ENCODE measurements around the gene SEZ6L.

The SEZ6L gene

GRCh38 chr22:26313291-26313690 is 144.0 kb downstream of the SEZ6L start:
- DNase-seq (ENCODE audit: low read depth, low spot score), result no peak
- Histone ChIP-seq H3K36me3 (ENCODE audit: insufficient read depth, insufficient read length, low read length) (no peaks in the 10 kb centered on the region), H3K4me3 (ENCODE audit: insufficient read length, low read depth) (no peak overlapping the region), H3K4me1 (ENCODE audit: insufficient read depth, insufficient read length) (no peaks in the 10 kb centered on the region), H3K27me3 (ENCODE audit: insufficient read depth, insufficient read length) (no peaks in the 10 kb centered on the region), H3K9me3 (ENCODE audit: insufficient read depth, low read length) (no peaks in the 10 kb centered on the region), H3K9ac (ENCODE audit: insufficient read length, low read depth) (no peak overlapping the region)
- TF ChIP-seq SUZ12 (IDR thresholded peaks at IDR 0.05; ENCODE audit: extremely low read depth, insufficient read depth, insufficient read length) (no peak), YY1 (IDR thresholded peaks at IDR 0.05; ENCODE audit: insufficient read depth, insufficient read length) (no peak), ZNF274 (IDR thresholded peaks at IDR 0.05; ENCODE audit: low read depth, low read length) (no peak)

GRCh38 chr22:26314171-26314570 is 144.9 kb downstream of the SEZ6L start:
- H3K27me3 ChIP-seq (ENCODE audit: insufficient read depth, insufficient read length), result no peaks in the 10 kb centered on the region
- H3K9me3 ChIP-seq (ENCODE audit: insufficient read depth, low read length), result no peaks in the 10 kb centered on the region
- no peaks in the 10 kb centered on the region for H3K36me3 ChIP-seq (ENCODE audit: insufficient read depth, insufficient read length, low read length)
- H3K9ac ChIP-seq (ENCODE audit: insufficient read length, low read depth), result no peak overlapping the region
- no peaks in the 10 kb centered on the region for H3K4me1 ChIP-seq (ENCODE audit: insufficient read depth, insufficient read length)
- TF ChIP-seq SUZ12 (IDR thresholded peaks at IDR 0.05; ENCODE audit: extremely low read depth, insufficient read depth, insufficient read length) (no peak), ZNF274 (IDR thresholded peaks at IDR 0.05; ENCODE audit: low read depth, low read length) (no peak), YY1 (IDR thresholded peaks at IDR 0.05; ENCODE audit: insufficient read depth, insufficient read length) (no peak)
- no peak overlapping the region for H3K4me3 ChIP-seq (ENCODE audit: insufficient read length, low read depth)
- no peak for DNase-seq (ENCODE audit: low read depth, low spot score)

- H3K4me1 ChIP-seq (ENCODE audit: insufficient read depth, insufficient read length), result no peaks in the 10 kb centered on the region
- no peak for DNase-seq (ENCODE audit: low read depth, low spot score)
- H3K4me3 ChIP-seq (ENCODE audit: insufficient read length, low read depth), result no peak overlapping the region
- H3K9me3 ChIP-seq (ENCODE audit: insufficient read depth, low read length), result no peaks in the 10 kb centered on the region
- TF ChIP-seq YY1 (IDR thresholded peaks at IDR 0.05; ENCODE audit: insufficient read depth, insufficient read length), result no peak
- TF ChIP-seq SUZ12 (IDR thresholded peaks at IDR 0.05; ENCODE audit: extremely low read depth, insufficient read depth, insufficient read length), result no peak
- no peak for TF ChIP-seq ZNF274 (IDR thresholded peaks at IDR 0.05; ENCODE audit: low read depth, low read length)
- no peaks in the 10 kb centered on the region for H3K27me3 ChIP-seq (ENCODE audit: insufficient read depth, insufficient read length)
- H3K9ac ChIP-seq (ENCODE audit: insufficient read length, low read depth), result no peak overlapping the region
- no peaks in the 10 kb centered on the region for H3K36me3 ChIP-seq (ENCODE audit: insufficient read depth, insufficient read length, low read length)
Observed at GRCh38 chr22:26314656-26315055, 145.4 kb downstream of the SEZ6L start.

- Histone ChIP-seq H3K4me1 (ENCODE audit: insufficient read depth, insufficient read length) (no peaks in the 10 kb centered on the region), H3K9me3 (ENCODE audit: insufficient read depth, low read length) (no peaks in the 10 kb centered on the region), H3K36me3 (ENCODE audit: insufficient read depth, insufficient read length, low read length) (no peaks in the 10 kb centered on the region), H3K27me3 (ENCODE audit: insufficient read depth, insufficient read length) (no peaks in the 10 kb centered on the region), H3K9ac (ENCODE audit: insufficient read length, low read depth) (no peak overlapping the region), H3K4me3 (ENCODE audit: insufficient read length, low read depth) (no peak overlapping the region)
- DNase-seq (ENCODE audit: low read depth, low spot score), result no peak
- no peak for TF ChIP-seq ZNF274 (IDR thresholded peaks at IDR 0.05; ENCODE audit: low read depth, low read length)
- no peak for TF ChIP-seq YY1 (IDR thresholded peaks at IDR 0.05; ENCODE audit: insufficient read depth, insufficient read length)
- no peak for TF ChIP-seq SUZ12 (IDR thresholded peaks at IDR 0.05; ENCODE audit: extremely low read depth, insufficient read depth, insufficient read length)
Observed at GRCh38 chr22:26316732-26317285, 147.5 kb downstream of the SEZ6L start.

DNA sequence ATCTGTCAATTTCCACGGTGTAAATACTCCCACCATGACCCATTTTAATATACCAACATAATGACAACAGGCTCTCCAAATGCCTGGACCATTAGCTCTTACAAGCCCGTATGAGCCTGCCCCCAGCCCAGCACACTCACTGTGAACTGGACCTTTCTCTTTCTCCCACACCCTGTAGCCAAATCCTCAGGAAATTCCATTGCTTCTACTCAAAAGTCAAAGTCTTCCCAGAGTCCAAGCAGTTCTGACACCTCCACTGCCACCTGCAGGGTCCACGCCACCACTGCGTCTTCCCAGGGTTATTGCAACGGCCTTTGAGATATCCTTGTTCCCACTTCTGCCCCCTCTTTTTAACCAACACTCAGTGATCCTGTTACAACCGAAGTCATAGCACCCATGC is 149.7 kb downstream of the SEZ6L start:
- no peaks in the 10 kb centered on the region for H3K4me1 ChIP-seq (ENCODE audit: insufficient read depth, insufficient read length)
- DNase-seq (ENCODE audit: low read depth, low spot score), result no peak
- TF ChIP-seq SUZ12 (IDR thresholded peaks at IDR 0.05; ENCODE audit: extremely low read depth, insufficient read depth, insufficient read length), result no peak
- H3K4me3 ChIP-seq (ENCODE audit: insufficient read length, low read depth), result no peak overlapping the region
- no peaks in the 10 kb centered on the region for H3K27me3 ChIP-seq (ENCODE audit: insufficient read depth, insufficient read length)
- H3K9ac ChIP-seq (ENCODE audit: insufficient read length, low read depth), result no peak overlapping the region
- no peaks in the 10 kb centered on the region for H3K9me3 ChIP-seq (ENCODE audit: insufficient read depth, low read length)
- H3K36me3 ChIP-seq (ENCODE audit: insufficient read depth, insufficient read length, low read length), result no peaks in the 10 kb centered on the region

GRCh38 chr22:26320447-26320846 is 151.2 kb downstream of the SEZ6L start:
- H3K27me3 ChIP-seq (ENCODE audit: insufficient read depth, insufficient read length), result no peaks in the 10 kb centered on the region
- no peaks in the 10 kb centered on the region for H3K4me1 ChIP-seq (ENCODE audit: insufficient read depth, insufficient read length)
- TF ChIP-seq SUZ12 (IDR thresholded peaks at IDR 0.05; ENCODE audit: extremely low read depth, insufficient read depth, insufficient read length), result no peak
- TF ChIP-seq ZNF274 (IDR thresholded peaks at IDR 0.05; ENCODE audit: low read depth, low read length), result no peak
- TF ChIP-seq YY1 (IDR thresholded peaks at IDR 0.05; ENCODE audit: insufficient read depth, insufficient read length), result no peak
- no peak overlapping the region for H3K4me3 ChIP-seq (ENCODE audit: insufficient read length, low read depth)
- no peak overlapping the region for H3K9ac ChIP-seq (ENCODE audit: insufficient read length, low read depth)
- DNase-seq (ENCODE audit: low read depth, low spot score), result no peak
- no peaks in the 10 kb centered on the region for H3K36me3 ChIP-seq (ENCODE audit: insufficient read depth, insufficient read length, low read length)
- H3K9me3 ChIP-seq (ENCODE audit: insufficient read depth, low read length), result no peaks in the 10 kb centered on the region

DNA sequence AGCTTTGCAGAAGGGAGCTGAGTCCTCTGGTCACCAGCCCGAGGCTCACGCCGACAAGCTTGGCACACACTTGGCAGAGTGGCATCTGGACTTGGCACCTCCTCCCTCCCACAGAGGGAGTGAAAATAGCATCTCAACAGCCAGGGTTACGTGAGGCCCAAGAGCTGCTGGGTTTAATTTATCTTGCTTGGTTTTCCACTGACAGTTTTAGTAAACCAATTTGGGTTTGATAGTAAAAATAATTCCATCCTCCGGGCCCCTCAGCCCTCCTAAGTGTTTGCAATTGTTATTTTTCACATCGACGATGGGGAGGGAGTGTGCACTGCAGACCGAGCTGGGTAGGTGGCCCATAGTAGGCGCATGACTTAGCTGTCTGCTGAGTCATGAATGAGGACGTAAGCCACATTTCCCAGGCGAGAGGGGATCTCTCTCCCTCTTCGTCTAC is 152.2 kb downstream of the SEZ6L start:
- TF ChIP-seq ZNF274 (IDR thresholded peaks at IDR 0.05; ENCODE audit: low read depth, low read length) (no peak), YY1 (IDR thresholded peaks at IDR 0.05; ENCODE audit: insufficient read depth, insufficient read length) (no peak), SUZ12 (IDR thresholded peaks at IDR 0.05; ENCODE audit: extremely low read depth, insufficient read depth, insufficient read length) (no peak)
- no peak for DNase-seq (ENCODE audit: low read depth, low spot score)
- no peaks in the 10 kb centered on the region for H3K36me3 ChIP-seq (ENCODE audit: insufficient read depth, insufficient read length, low read length)

More for the DNA sequence above, 152.2 kb downstream of the SEZ6L start:
- H3K4me1 ChIP-seq (ENCODE audit: insufficient read depth, insufficient read length), result no peaks in the 10 kb centered on the region
- H3K27me3 ChIP-seq (ENCODE audit: insufficient read depth, insufficient read length), result no peaks in the 10 kb centered on the region
- no peak overlapping the region for H3K9ac ChIP-seq (ENCODE audit: insufficient read length, low read depth)
- no peak overlapping the region for H3K4me3 ChIP-seq (ENCODE audit: insufficient read length, low read depth)
- no peaks in the 10 kb centered on the region for H3K9me3 ChIP-seq (ENCODE audit: insufficient read depth, low read length)
